Measurements from ENCODE around the gene C1orf226. TPM values are rescaled to one million over a fixed set of nuclear protein-coding genes. Genes with fewer than 3 reads are reported as not detected.

Gene C1orf226
- total RNA-seq, 1 donor from 2014 or later, result not detected

GRCh38 chr1:162359523-162360236, 21.8 kb upstream of the C1orf226 start:
- intact Hi-C loops (cut with micrococcal nuclease), result no loop called here
- Mint-ChIP-seq H3K4me3 (no peak overlapping the region), H3K27ac (no peak overlapping the region), H3K36me3 (ENCODE audit: low read depth) (no peaks in the 10 kb centered on the region), H3K9me3 (no peaks in the 10 kb centered on the region), H3K27me3 (no peaks in the 10 kb centered on the region), H3K4me1 (no peaks in the 10 kb centered on the region)
- no peak for DNase-seq

GRCh38 chr1:162360237-162360873, 21.2 kb upstream of the C1orf226 start:
- no peaks in the 10 kb centered on the region for H3K9me3 Mint-ChIP-seq
- no peak overlapping the region for H3K4me3 Mint-ChIP-seq
- intact Hi-C loops (cut with micrococcal nuclease), result no loop called here
- no peaks in the 10 kb centered on the region for H3K27me3 Mint-ChIP-seq
- H3K4me1 Mint-ChIP-seq, result no peaks in the 10 kb centered on the region
- DNase-seq, result no peak
- no peak overlapping the region for H3K27ac Mint-ChIP-seq
- H3K36me3 Mint-ChIP-seq (ENCODE audit: low read depth), result no peaks in the 10 kb centered on the region

GRCh38 chr1:162360874-162361260, 20.7 kb upstream of the C1orf226 start:
- intact Hi-C loops (cut with micrococcal nuclease), result no loop called here
- Mint-ChIP-seq H3K4me1 (no peaks in the 10 kb centered on the region), H3K9me3 (no peaks in the 10 kb centered on the region), H3K27me3 (no peaks in the 10 kb centered on the region), H3K4me3 (no peak overlapping the region), H3K36me3 (ENCODE audit: low read depth) (no peaks in the 10 kb centered on the region), H3K27ac (no peak overlapping the region)
- DNase-seq, result no peak

- H3K4me3 Mint-ChIP-seq, result no peak overlapping the region
- H3K36me3 Mint-ChIP-seq (ENCODE audit: low read depth), result no peaks in the 10 kb centered on the region
- DNase-seq, result no peak
Measured at GRCh38 chr1:162361349-162361748, 20.2 kb upstream of the C1orf226 start.

GRCh38 chr1:162363823-162364222, 17.7 kb upstream of the C1orf226 start:
- H3K4me1 Mint-ChIP-seq, result no peaks in the 10 kb centered on the region
- no peak overlapping the region for H3K27ac Mint-ChIP-seq
- intact Hi-C loops (cut with micrococcal nuclease), result no loop called here
- no peaks in the 10 kb centered on the region for H3K9me3 Mint-ChIP-seq
- DNase-seq, result no peak
- no peaks in the 10 kb centered on the region for H3K36me3 Mint-ChIP-seq (ENCODE audit: low read depth)
- H3K4me3 Mint-ChIP-seq, result no peak overlapping the region
- H3K27me3 Mint-ChIP-seq, result no peaks in the 10 kb centered on the region

More at GRCh38 chr1:162361349-162361748, 20.2 kb upstream of the C1orf226 start:
- Mint-ChIP-seq H3K4me1 (no peaks in the 10 kb centered on the region), H3K9me3 (no peaks in the 10 kb centered on the region), H3K27me3 (no peaks in the 10 kb centered on the region), H3K27ac (no peak overlapping the region)
- intact Hi-C loops (cut with micrococcal nuclease), result no loop called here

GRCh38 chr1:162364498-162364897, 17.0 kb upstream of the C1orf226 start:
- H3K36me3 Mint-ChIP-seq (ENCODE audit: low read depth), result no peaks in the 10 kb centered on the region
- H3K4me1 Mint-ChIP-seq, result no peaks in the 10 kb centered on the region
- intact Hi-C loops (cut with micrococcal nuclease), result no loop called here
- H3K9me3 Mint-ChIP-seq, result no peaks in the 10 kb centered on the region
- no peak for DNase-seq
- H3K27me3 Mint-ChIP-seq, result no peaks in the 10 kb centered on the region
- H3K27ac Mint-ChIP-seq, result no peak overlapping the region
- H3K4me3 Mint-ChIP-seq, result no peak overlapping the region

GRCh38 chr1:162365284-162366020, 16.1 kb upstream of the C1orf226 start:
- DNase-seq, result no peak
- H3K27me3 Mint-ChIP-seq, result no peaks in the 10 kb centered on the region
- H3K9me3 Mint-ChIP-seq, result no peaks in the 10 kb centered on the region
- H3K27ac Mint-ChIP-seq, result no peak overlapping the region
- intact Hi-C loops (cut with micrococcal nuclease), result no loop called here
- H3K4me3 Mint-ChIP-seq, result no peak overlapping the region
- H3K4me1 Mint-ChIP-seq, result no peaks in the 10 kb centered on the region
- no peaks in the 10 kb centered on the region for H3K36me3 Mint-ChIP-seq (ENCODE audit: low read depth)

GRCh38 chr1:162366149-162366548, 15.4 kb upstream of the C1orf226 start:
- no peaks in the 10 kb centered on the region for H3K36me3 Mint-ChIP-seq (ENCODE audit: low read depth)
- intact Hi-C loops (cut with micrococcal nuclease), result no loop called here
- no peaks in the 10 kb centered on the region for H3K27me3 Mint-ChIP-seq
- no peaks in the 10 kb centered on the region for H3K9me3 Mint-ChIP-seq
- no peak overlapping the region for H3K4me3 Mint-ChIP-seq
- DNase-seq, result no peak
- no peak overlapping the region for H3K27ac Mint-ChIP-seq
- no peaks in the 10 kb centered on the region for H3K4me1 Mint-ChIP-seq

GRCh38 chr1:162366671-162367070, 14.9 kb upstream of the C1orf226 start:
- Mint-ChIP-seq H3K9me3 (no peaks in the 10 kb centered on the region), H3K27ac (no peak overlapping the region), H3K36me3 (ENCODE audit: low read depth) (no peaks in the 10 kb centered on the region), H3K27me3 (no peaks in the 10 kb centered on the region), H3K4me3 (no peak overlapping the region), H3K4me1 (no peaks in the 10 kb centered on the region)
- no peak for DNase-seq
- intact Hi-C loops (cut with micrococcal nuclease), result no loop called here

- H3K9me3 Mint-ChIP-seq, result no peaks in the 10 kb centered on the region
- H3K4me3 Mint-ChIP-seq, result no peak overlapping the region
- H3K27me3 Mint-ChIP-seq, result no peaks in the 10 kb centered on the region
- H3K36me3 Mint-ChIP-seq (ENCODE audit: low read depth), result no peaks in the 10 kb centered on the region
- H3K4me1 Mint-ChIP-seq, result no peaks in the 10 kb centered on the region
- H3K27ac Mint-ChIP-seq, result no peak overlapping the region
- DNase-seq, result no peak
- intact Hi-C loops (cut with micrococcal nuclease), result no loop called here
Measured at GRCh38 chr1:162367073-162367472, 14.5 kb upstream of the C1orf226 start.

- H3K4me3 Mint-ChIP-seq, result no peak overlapping the region
- intact Hi-C loops (cut with micrococcal nuclease), result no loop called here
- no peaks in the 10 kb centered on the region for H3K36me3 Mint-ChIP-seq (ENCODE audit: low read depth)
- no peaks in the 10 kb centered on the region for H3K9me3 Mint-ChIP-seq
- no peak for DNase-seq
- no peaks in the 10 kb centered on the region for H3K4me1 Mint-ChIP-seq
- no peak overlapping the region for H3K27ac Mint-ChIP-seq
- no peaks in the 10 kb centered on the region for H3K27me3 Mint-ChIP-seq
Measured at GRCh38 chr1:162367772-162368171, 13.8 kb upstream of the C1orf226 start.

- Mint-ChIP-seq H3K4me3 (no peak overlapping the region), H3K36me3 (ENCODE audit: low read depth) (no peaks in the 10 kb centered on the region), H3K27me3 (no peaks in the 10 kb centered on the region), H3K4me1 (no peaks in the 10 kb centered on the region), H3K27ac (no peak overlapping the region), H3K9me3 (no peaks in the 10 kb centered on the region)
- DNase-seq, result no peak
- intact Hi-C loops (cut with micrococcal nuclease), result no loop called here
Measured at GRCh38 chr1:162368451-162368850, 13.1 kb upstream of the C1orf226 start.

GRCh38 chr1:162369571-162369970, 12.0 kb upstream of the C1orf226 start:
- no peaks in the 10 kb centered on the region for H3K9me3 Mint-ChIP-seq
- H3K27ac Mint-ChIP-seq, result no peak overlapping the region
- intact Hi-C loops (cut with micrococcal nuclease), result no loop called here
- H3K36me3 Mint-ChIP-seq (ENCODE audit: low read depth), result no peaks in the 10 kb centered on the region
- no peaks in the 10 kb centered on the region for H3K4me1 Mint-ChIP-seq
- H3K4me3 Mint-ChIP-seq, result no peak overlapping the region
- DNase-seq, result no peak
- no peaks in the 10 kb centered on the region for H3K27me3 Mint-ChIP-seq

- intact Hi-C loops (cut with micrococcal nuclease), result no loop called here
- no peaks in the 10 kb centered on the region for H3K4me1 Mint-ChIP-seq
- no peaks in the 10 kb centered on the region for H3K36me3 Mint-ChIP-seq (ENCODE audit: low read depth)
- no peaks in the 10 kb centered on the region for H3K27me3 Mint-ChIP-seq
- DNase-seq, result no peak
- H3K27ac Mint-ChIP-seq, result no peak overlapping the region
- H3K9me3 Mint-ChIP-seq, result no peaks in the 10 kb centered on the region
- no peak overlapping the region for H3K4me3 Mint-ChIP-seq
Measured at GRCh38 chr1:162370161-162370560, 11.4 kb upstream of the C1orf226 start.

Data from activated CD4-positive, alpha-beta T cell treated with anti-CD3 and anti-CD28 coated beads, Interleukin-2, amount 10 ng/mL, durations not matched to agents 24 days and 14 days (primary cell).